ENCODE data around the gene SPRR2E.

- TF ChIP-seq CTCF (IDR thresholded peaks at IDR 0.05; ENCODE audit: low read depth, low read length, poor library complexity, severe bottlenecking) (no peak), EZH2phosphoT487 (IDR thresholded peaks at IDR 0.05; ENCODE audit: borderline replicate concordance, low read length) (no peak)
Measured at GRCh38 chr1:153081736-153082135, 12.6 kb downstream of the SPRR2E start.
